Coronary artery (tissue), 2 donors: ENCODE results near the gene KRTAP10-11.

ENCODE experiments used
- DNase-seq: peaks from one replicate; pipeline ENCODE4 v3.0.0-alpha.2; 2017; ENCODE audit warnings: low spot score
- H3K27ac ChIP-seq, 2 donors: fragments of 200-600 bp; sonication (generic); one replicate each; pipeline ENCODE4 v1.5.1; 2016 to 2019
- H3K4me3 ChIP-seq: fragments of 200-600 bp; sonication (generic); 2 replicates; pipeline ENCODE4 v1.5.1; 2016; ENCODE audit warnings: mild to moderate bottlenecking, moderate library complexity
- TF ChIP-seq, protein P1 (sequence below): fragments of 200-600 bp; sonication (generic); IDR thresholded peaks from one replicate; pipeline ENCODE4 v1.5.1; 2019; ENCODE audit warnings: antibody characterized with exemption

KRTAP10-11 gene

DNA sequence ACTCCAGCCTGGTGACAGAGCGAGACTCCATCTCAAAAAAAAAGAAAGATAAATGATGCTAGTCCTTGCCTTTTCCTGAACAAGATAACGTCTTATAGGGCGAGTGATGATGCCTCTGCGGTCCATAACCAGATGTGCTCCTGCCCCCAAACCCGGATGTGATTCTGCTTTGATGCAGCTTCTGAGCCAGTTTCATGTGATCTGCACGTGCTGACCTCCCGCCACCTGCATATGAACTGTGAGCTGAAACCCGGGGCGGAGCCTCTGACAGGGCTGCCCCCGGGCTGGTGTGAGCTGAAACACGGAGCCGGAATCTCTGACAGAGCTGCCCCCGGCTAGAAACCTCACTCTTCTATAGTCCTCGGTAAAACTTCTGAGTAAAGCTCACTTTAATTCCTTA, 6.9 kb downstream of the KRTAP10-11 start:
- Histone ChIP-seq H3K27ac (no peak overlapping the region), H3K4me3 (no peak overlapping the region)
- TF ChIP-seq, protein P1, sequence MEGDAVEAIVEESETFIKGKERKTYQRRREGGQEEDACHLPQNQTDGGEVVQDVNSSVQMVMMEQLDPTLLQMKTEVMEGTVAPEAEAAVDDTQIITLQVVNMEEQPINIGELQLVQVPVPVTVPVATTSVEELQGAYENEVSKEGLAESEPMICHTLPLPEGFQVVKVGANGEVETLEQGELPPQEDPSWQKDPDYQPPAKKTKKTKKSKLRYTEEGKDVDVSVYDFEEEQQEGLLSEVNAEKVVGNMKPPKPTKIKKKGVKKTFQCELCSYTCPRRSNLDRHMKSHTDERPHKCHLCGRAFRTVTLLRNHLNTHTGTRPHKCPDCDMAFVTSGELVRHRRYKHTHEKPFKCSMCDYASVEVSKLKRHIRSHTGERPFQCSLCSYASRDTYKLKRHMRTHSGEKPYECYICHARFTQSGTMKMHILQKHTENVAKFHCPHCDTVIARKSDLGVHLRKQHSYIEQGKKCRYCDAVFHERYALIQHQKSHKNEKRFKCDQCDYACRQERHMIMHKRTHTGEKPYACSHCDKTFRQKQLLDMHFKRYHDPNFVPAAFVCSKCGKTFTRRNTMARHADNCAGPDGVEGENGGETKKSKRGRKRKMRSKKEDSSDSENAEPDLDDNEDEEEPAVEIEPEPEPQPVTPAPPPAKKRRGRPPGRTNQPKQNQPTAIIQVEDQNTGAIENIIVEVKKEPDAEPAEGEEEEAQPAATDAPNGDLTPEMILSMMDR, result no peak
- no peak for DNase-seq

DNA sequence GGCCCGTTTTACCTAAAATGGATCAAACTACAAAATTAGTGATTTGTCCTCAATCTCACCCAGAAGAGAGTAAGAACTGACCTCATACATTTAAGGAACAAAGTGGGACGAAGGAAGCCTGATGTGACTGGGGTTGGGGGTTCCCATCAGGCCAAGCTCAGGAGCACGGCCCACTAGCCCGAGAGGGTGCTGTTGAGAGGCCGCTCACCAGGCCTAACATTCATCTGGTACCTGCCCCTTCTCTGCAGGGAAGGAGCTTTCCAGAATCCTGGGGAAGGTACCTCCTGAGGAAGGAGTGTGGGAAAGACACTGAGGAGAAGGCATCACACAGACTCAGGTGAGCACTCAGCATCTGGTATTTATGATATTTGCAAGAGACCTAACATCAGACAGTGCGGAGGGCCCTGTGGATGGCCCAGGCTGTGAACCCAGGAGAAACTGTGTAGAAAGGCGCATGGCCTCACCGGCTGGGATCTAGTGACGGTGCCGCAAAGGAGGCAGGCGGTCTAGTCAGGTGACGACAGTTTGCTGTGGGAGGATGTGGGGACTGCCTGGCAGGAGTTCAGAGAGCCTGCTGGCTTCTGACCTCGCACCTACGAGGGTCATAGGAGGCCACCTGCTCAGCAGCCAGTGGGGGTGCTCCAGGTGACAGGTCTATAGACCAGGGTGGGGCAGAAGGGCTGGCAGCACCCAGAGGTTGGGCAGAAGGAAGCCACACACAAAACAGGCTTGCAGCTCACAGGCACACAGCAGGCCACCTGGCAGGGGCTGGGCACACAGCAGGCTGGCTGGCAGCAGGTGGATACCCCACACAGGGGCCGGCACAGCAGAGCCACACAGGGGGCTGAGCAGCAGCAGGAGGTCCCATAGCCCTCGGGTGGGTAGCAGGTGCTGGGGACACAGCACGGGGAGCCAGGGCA, 7.7 kb downstream of the KRTAP10-11 start:
- TF ChIP-seq, protein P1, result no peak
- Histone ChIP-seq H3K27ac (no peak overlapping the region), H3K4me3 (no peak overlapping the region)
- DNase-seq, result no peak

- TF ChIP-seq, protein P1, result no peak
- Histone ChIP-seq H3K27ac (no peak within 1 kb of the TSS), H3K4me3 (no peak within 1 kb of the TSS)
- DNase-seq, result no peak
These were observed 8.5 kb downstream of the KRTAP10-11 start, which contains the start of gene KRTAP12-4 for GRCh38 chr21:44654576-44655175. Gene KRTAP12-4 (minus strand): TSS chr21:44654659. CDS start chr21:44654614, 45 bp downstream.

- Histone ChIP-seq H3K27ac (no peak overlapping the region), H3K4me3 (no peak overlapping the region)
- TF ChIP-seq, protein P1, result no peak
- DNase-seq, result no peak
These were observed 10.7 kb downstream of the KRTAP10-11 start for GRCh38 chr21:44656868-44657267.

- no peak within 1 kb of the TSS for H3K4me3 ChIP-seq
- TF ChIP-seq, protein P1, result no peak
- H3K27ac ChIP-seq, result no peak within 1 kb of the TSS
- DNase-seq, result no peak
These were observed 11.7 kb downstream of the KRTAP10-11 start, which contains the start of gene KRTAP12-3 for GRCh38 chr21:44657635-44658540. Gene KRTAP12-3 (plus strand): TSS chr21:44657932. CDS start chr21:44657980, 48 bp downstream.

DNA sequence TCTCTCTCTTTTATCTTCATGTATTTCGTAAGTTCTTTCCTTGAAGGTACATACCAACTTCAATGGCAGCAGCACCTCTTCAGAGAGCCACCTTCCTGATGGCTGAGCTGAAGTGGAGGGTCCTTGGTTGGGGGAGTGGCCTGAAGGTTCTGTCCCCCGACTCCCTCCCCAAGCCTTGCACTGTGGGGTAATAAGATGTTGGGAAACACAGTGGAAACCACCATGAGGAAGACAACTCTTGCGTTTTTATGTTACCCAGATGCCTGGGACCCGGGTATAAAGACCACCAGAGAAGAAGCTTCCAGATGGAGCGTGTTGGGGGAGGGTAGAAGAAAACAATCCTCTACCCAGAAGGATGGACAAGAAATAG, 12.3 kb downstream of the KRTAP10-11 start:
- TF ChIP-seq, protein P1, result no peak
- no peak for DNase-seq
- Histone ChIP-seq H3K27ac (no peak overlapping the region), H3K4me3 (no peak overlapping the region)
